HG03039 (cell line): ENCODE data around the gene ATP1B1.

Source experiments
- ATAC-seq: cut with Tn5 transposase; IDR thresholded peaks from one replicate; pipeline ENCODE4 v1.9.1; 2021; ENCODE audit warnings: mild to moderate bottlenecking, moderate library complexity; ENCODE audit not compliant: unreplicated experiment

Gene ATP1B1

GRCh38 chr1:169180174-169180573 is 73.7 kb downstream of the ATP1B1 start:
- ATAC-seq: no peak
